ENCODE results near the gene PABPC5.
A peak's percentile ranks its signal among the peaks of the same experiment; 100 is the strongest.

Gene PABPC5

DNA sequence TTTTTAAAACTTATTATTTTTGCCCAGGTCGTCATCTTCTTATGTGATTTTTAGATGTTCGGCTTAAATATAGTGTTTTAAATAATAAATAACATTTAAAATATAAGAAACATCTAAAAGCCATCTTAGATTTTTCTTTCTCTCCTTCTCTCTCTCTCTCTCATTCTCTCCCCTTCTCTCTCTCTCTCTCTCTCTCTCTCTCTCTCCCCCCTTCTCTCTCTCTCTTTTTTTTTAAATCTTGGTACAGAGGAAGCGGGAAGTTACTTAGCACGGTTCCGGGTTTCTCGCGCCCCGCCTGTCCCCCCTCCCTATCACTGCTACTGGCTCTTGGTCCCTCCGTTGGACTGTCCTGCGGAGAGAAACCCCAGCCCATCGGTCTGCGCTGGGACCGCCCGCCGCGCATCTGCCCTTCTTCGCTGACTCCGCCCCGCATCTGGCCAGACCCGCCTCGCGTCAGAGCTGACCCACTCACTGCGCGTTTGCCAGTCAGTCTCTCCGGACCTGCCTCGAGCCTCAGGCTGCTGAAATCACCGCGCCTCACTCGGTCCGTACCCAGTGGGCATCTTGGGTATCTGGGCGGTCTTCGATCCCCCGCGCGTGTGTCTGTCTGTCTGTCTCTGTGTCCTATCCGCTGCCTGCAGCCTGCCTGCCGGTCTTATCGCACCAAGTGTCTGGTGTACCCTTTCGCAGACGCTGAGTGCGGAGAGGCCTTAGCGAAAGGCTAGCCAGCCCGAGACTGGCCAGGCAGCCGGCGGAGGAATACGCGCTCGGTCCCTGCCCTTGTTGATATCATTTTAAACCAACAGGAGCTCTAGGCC lies at the start of gene PABPC5:
PABPC5 (plus strand) TSS at position 489 of the 818 bp plus-strand sequence. CDS start 739 bp downstream, outside the sequence.
- DNase-seq (ENCODE audit: low spot score) = peak; percentile 2

DNA sequence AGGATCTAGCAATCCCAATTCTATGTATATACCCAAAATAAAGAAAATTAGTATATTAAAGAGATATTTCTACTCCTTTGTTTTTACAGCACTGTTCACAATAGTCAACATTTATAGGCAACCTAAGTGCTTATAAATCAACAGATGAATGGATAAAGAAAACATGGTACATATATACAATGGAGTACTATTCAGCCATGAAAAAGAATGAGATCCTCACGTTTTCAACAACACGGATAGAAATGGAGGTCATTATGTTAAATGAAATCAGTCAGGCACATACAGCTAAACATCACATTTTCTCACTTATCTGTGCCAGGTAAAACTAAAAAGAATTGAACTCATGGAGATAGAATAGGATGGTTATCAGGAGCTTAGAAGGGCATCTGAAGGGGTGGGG lies 45.6 kb upstream of the PABPC5 start:
- DNase-seq (ENCODE audit: low spot score) = no peak

DNA sequence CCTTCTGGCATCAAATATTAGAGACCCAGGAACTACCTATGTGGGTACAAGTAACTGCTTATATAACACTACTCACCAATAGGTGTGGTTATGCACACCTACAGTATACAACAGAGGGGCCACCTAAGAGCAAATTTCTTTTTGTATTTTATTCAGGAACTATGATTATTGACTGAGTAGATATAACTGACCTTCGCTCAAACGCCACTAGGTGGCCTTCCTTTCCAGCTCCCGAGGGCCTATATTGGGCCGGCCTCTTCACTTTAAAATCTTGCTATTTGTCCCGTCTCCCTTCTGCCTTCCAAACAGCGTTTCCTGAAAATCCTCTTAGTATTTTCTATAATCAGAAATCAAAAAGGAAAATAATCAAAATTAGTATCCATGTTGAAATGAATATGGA lies 19.9 kb upstream of the PABPC5 start:
- DNase-seq (ENCODE audit: low spot score) = peak; percentile 9

DNA sequence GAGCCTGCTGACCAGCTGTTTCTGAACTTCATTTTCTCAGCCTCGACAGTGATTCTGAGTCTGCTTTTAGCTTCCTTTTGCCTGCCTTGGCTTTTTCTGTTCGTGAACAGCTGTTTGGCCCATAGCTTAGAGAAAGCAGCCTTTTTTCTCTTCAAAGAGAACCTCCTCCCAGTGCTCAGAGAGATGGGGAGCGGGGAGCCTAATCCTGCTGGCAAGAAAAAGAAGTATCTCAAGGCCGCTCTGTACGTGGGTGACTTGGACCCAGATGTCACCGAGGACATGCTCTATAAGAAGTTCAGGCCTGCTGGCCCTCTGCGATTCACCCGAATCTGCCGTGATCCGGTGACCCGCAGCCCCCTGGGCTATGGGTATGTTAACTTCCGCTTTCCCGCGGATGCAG lies 756 bp downstream of the PABPC5 start:
- no peak for DNase-seq (ENCODE audit: low spot score)
